HK-2 (cell line): ENCODE data around the gene GPR39.

Experiments used
- DNase-seq: peaks from one replicate; pipeline ENCODE4 v3.0.0-alpha.2; 2018; ENCODE audit not compliant: unreplicated experiment

Gene GPR39

DNA sequence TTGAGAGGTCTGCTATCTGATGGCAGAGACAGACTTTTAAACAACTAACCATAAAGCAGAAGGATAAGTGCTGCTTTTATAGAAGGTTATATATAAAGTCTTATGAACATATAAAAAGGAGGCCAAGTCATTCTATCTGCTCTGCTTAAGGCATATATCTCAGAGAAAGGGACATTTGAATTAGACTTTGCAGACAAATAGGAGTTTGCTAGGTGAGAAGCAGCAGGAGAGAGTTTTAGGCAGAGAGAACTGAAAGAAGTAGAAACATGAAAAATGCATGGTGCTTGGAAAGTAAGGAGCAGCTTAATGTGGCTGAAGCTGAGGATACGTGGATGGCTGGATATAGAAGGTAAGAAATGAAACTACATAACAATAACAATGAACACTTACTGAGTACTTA is 188.0 kb downstream of the GPR39 start:
- no peak for DNase-seq

DNA sequence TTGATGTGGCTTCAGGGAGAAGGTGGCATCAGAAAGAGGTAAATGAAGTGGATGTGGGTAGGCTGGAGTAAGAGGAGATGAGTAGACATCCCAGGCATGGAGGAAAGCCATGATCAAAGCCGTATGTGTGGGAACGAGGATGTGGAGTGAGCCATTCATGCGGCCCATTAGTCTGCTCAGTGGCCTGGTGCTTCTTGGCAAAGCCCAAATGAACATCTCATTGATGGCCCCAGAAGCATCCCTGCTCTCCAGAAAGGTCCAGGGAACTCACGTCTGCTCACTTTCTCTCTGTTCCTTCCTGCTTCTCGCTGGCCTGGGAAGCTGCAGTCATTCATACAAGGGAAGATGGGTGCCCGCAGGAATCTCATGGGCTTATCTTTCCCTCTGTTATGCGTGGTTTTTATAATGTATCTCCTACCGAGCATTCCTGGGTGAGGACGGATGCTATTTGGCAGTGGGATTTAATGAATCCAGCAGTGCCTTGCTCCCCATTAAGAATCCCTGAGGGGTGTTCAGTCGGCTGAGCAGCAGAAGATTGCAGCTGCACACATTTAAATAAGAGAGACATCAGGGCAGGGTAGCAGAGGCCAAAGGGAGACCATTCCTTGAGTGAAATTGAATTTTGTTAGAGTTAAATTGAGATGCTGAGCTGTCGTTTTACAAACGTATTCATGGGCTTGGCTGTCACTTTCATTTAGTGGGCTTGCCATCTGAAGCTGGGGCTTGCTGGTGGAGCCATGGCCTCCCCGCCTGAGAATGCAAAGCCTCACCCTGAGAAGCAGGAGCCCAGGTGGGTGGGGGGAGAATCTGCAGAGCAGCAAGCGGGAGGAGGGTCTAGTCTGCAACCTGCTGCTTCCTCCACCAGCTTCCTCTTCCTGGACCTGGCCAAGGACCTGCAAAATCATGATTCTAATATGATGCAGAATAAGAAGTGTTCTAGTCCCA is 188.9 kb downstream of the GPR39 start:
- no peak for DNase-seq

DNA sequence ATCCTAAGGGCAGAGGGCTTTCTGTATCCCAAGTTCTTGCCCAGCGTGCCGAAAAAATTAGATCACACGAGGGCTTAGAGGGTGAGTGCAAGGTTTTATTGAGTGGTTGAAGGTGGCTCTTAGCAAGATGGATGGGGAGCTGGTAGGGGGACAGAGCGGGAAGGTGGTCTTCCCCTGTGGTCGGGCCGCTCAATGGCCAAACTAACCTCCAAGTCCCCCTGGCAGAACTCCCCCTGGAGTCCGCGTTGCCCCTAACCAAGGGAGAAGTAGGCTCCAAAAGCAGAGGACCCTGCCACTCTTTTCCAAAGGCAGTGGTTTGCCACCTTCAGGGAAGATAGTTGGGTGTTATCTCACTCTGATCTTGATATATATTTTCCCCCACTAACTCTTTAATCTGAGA is 190.0 kb downstream of the GPR39 start:
- no peak for DNase-seq

DNA sequence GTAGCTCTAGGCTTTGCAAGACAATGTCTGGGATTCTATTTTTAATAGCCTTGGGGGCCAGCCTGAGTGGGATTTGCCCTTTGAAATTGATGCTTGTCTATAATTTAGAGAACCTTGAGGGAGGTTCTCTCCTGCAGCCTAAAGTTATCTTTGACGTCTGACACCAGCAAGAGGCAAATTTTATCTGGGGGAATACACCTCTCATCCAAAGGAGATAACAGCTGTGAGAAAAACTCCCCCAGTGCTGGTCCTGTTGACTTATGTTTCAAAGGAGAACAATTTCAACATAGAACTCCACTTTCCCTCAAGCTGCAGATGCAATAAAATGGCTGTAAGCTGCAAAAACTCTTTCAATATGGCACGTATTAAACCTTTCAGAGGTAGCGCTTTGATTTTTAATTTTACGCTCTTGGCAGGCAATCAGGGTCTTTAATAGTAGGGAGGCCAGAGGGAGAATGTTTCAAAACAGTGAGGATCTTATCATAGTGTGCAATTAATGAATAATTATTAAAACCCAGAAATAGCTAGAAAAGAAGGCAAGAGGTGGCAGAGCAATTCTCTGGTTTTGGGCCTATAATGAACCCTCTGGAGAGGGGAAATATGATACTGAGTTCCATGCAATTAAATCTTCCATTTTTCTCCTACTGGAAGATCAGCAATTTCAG is 191.0 kb downstream of the GPR39 start:
- no peak for DNase-seq

DNA sequence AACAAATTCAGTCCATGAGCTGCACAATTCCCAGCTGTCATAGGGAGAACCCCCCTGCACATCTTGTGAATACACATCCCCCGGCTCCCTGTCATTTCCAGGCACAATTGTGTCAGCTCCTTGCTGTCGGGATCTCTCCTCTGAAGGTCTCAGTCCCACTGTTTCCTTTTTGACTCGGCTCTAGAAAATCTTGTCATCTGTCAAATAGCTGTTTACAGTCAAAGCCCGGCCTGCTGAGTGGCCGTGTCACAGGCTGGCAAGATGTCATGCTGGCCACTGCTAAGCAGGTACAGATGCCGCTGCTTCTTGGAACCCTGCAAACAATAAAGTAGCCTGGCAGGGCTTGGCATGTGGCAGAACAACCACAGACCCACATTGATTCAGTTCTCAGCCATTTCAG is 191.7 kb downstream of the GPR39 start:
- no peak for DNase-seq

DNA sequence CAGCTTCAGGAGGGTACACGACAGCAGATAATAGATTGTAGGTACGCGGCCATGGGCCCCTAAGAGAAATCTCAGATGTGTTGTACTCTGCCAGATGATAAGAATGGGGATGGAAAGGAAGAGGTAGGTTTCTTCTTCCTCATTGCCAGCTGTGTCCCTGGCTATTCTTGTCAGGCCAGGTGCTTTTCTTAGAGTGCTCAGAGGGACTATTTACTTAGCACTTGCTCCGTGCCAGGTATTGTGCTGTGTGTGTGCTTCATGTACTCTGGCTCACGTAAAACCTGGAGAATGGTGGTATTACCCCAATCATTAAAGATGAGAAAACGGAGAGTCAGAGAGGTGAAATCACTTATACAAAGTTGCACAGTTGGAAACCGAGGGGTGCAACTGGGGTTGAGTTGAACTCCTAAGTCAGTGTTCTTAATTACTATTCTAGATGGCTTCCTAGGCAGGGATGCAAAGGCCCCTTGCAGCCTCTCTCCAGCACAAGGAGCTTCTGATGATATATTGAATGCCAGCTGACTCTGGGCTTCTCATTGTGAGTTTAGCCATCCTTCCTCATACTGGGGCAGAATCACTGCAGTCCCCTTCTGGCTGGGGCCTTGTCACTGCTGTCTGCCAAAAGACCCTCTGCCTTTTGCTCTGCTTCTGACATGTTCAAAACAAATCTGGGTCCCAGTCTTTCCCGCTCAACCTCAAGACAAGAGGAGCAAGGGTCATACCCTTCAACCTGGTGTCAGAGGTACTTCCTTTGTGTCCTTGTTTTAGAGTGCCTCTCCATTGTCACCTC is 192.7 kb downstream of the GPR39 start:
- DNase-seq = no peak

DNA sequence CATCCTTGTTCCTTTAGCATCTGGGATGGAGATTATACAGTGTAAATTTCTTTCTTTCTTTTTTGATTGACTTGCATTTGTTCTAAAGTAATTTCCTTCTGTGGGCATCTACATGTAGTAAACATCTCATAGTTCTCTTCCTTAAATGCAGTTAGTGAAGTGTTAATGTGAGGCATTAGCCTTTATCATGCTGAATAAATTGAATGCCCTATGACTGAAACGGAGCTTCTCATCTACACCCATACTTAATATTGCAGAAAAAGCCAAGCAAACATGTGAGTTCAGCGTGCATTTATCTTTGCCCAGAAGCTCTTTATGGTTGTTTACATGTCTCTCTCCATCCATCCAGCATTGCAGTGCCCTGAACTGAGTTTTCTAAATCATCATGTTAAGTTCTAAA is 195.1 kb downstream of the GPR39 start:
- DNase-seq = no peak

DNA sequence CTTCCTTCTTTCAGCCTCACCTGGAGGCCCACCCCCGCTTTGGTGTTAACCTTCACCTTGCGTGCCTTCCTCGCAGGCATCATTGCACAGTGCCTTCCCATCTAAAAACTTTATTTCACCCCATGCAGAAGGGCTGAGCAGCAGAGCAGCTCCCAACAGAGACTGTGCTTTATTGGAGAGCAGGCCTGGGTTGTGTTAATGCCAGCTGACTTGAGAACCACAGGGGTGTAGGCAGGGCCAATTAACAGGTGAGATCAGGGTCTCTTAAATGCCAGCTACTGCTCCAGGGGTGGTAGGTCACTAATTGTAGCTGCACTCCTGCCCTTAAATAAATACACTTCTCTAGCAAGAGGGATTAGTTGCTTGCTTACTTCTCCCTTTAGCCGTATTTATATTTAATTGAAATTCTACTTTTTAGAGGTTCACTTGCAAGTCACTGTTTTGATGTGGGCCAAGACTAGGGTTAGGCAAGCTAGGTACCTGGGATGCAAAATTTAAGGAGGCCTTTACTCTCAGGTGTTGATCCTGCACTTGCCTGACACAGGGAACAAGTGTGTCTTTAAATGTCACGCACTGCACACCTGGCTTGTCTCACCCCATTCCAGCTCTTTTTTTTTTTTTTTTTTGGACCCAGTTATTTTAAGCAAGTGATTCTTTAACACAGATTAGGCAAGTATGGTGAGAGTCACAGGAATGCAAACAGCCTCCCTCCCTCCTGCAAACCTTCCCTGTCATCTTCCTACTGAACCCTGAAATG is 198.9 kb downstream of the GPR39 start:
- no peak for DNase-seq

DNA sequence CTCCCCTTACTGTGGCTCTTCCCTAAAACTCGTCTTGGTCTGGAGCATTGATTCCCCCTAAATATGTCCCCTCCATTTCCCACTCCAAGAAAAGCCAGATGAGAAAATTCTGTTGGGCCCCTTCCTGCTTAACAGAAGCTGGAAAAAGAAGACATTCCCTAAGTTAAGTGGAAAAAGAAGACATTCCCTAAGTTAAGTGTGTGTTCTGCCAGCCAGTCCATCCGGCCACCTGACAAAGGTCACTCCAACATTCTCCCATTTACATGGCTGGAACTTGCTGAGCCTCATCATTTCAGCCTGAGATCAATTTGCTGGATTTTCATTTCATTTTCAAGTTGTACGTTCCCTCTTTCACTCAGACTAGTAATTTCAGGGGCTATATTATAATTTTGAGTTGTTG is 201.4 kb downstream of the GPR39 start:
- DNase-seq = no peak

DNA sequence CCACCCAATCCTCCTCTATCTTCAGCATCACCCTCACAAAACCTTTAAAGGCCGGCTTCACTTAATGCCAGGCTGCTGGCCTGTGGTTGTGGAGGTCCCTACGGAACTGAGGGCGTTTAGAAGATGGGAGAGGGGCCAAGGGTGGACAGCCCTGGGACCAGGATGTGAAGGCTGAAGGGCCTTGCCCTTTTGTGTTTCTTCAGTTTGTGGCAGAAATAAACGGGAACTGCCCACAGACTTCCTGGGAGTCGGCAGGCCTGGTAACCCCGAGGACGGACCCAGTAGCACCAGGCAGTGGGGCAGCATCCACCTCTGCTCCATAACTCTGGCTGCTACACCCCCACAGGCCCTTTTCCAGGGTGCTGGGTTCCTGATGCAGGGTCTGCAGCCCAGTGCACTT is 202.1 kb downstream of the GPR39 start:
- no peak for DNase-seq

DNA sequence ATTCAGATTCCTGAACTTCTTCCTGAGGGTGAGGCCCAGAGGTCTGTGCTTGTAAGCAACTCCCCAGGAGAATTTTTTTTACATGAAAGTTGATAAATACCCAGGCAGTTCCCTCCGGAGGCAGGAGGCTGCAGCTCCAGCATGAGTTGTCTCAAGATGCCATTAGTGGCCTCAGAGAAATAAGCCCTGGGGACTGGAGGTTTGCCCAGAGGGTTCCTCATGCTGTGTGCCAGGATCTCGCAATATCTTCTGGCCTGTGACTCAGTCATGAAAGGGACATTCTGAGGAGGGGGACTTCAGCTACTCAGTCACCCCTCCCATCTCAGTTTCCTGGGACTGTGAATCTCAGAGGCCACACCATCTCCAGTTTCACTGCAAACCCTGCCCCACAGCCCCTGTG is 203.5 kb downstream of the GPR39 start:
- DNase-seq = no peak

DNA sequence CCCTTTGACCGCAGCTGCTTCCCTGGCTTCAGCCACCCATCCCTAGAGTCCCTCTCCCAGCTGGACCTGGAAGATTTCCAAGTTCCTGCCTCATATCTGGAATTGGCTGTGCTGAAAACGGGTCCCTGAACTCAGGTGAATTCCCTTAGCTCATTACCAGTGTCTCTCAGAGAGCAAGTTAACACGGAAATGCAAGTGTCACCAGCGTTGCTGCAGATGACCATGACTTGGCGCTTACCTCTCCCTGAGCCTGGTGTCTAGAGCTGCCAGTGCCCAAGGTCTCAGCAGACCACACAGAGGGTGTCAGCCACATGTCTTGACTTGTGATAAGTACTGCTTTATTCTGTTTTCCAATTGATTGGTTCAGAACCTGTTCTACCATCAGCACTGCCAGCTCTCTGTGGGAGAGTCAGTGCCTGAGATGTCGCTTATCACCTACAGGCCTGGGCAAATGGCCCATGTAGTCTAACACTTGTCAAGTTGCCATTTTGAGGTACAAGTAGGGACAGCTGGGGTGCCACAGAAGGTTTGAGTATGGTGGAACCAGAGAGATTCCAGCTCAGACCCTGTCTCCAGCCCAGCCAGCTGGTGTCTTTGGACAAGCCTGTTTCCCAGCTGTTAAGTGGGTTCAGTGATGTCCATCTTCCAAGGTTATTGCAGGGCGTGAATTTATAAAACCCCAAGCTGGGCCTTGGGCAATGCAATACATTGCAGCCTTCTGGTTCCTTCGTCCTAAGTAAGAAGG is 204.7 kb downstream of the GPR39 start:
- no peak for DNase-seq

DNA sequence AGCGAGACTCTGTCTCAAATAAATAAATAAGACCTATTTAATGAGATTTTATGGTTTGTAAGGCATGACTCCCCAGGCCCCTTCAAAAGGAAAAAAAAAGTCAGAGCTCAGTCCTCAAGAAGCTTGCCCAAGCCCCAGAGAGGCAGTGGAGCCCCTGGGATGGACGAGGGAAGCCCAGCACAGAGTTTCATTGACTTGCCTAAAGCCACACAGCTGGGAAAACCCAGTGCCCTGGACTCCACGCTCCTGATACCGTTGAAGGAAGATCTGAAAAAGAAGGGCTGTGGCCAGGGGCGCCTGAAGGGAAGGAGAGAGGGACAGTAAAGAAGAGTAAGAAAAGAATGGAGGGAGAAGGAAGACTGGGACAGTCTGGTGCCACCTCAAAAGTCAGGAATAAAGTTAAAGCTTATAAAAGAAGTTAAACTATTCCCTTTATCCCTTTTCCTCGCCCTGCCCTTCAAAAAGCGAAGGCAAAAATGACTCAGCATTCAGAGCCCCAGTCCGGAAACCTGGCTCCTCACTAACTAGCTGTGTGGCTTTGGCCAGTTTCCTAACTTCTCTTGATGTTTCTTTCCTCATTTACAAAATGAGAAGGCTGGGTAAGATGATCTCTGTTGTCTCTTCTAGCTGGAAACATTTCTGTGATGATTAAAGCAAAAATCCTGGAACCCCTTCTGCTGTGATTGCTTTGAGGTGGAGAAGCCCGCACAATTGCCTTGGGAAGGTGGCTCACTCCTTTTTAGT is 206.7 kb downstream of the GPR39 start:
- no peak for DNase-seq

DNA sequence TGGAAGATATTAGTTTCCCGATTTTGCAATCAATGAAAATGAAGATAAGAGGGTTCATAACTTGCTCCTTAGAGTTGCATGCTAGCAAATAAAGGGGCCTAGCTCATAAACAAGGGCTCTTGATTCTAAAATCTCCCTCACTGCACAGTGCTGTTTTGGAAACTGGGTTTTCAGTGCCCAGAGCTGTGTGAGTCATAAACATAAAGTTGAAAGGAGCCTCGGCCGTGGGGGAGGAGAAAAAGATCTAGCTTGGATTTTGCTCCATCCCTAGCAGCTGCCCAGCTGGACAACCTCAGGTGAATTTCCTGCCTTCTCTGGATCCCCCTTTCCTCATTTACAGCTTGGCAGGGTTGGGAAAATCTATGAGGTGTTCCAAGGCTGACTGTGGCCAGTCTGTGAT is 210.9 kb downstream of the GPR39 start:
- no peak for DNase-seq

DNA sequence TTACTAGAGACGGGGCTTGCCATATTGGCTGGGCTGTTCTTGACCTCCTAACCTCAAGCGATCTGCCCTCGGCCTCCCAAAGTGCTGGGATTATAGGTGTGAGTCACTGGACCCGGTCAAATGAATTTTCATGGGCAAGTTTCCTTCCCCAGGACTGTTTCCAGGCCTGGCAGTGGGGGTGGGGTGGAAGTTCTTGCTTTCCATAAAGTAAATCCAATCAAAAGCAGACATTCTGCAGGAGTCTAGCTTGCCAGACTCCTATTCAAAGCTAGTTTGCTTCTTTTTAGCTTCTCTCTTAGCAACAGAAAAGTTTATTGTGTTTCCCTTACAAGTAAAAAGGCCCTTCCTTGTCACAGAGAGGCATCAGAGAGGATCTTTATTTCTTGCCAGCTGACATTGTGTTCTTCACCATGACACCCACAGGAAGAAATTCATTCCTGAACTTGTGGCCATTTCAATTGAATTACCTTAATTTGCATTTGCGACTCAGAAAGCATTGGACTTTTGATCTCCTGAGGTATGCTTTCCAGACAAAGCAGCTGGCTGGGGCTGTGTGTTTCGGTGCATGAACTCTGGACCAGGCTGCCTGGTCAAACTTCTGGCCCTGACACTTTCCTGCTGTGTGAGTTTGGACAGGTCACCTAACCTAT is 215.5 kb downstream of the GPR39 start:
- peak; percentile 29 for DNase-seq

DNA sequence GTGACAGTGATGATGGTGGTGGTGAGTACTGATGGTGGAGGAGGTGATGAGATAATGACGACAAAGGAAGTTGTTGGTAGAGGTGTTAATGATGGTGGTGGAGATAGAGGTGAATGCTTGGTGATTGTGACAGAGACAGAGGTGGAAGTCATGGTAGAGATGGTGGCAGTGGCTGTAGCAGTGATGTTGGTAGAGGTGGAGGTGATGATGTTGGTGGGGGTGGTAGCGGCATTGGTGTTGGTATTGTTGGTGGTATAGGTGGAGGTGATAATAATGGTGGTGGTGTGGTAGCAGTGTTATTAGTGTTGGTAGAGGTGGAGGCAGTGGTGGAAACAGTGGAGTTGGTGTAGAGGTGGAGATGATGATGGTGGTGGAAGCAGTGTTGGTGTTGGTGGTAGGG is 217.0 kb downstream of the GPR39 start:
- no peak for DNase-seq

DNA sequence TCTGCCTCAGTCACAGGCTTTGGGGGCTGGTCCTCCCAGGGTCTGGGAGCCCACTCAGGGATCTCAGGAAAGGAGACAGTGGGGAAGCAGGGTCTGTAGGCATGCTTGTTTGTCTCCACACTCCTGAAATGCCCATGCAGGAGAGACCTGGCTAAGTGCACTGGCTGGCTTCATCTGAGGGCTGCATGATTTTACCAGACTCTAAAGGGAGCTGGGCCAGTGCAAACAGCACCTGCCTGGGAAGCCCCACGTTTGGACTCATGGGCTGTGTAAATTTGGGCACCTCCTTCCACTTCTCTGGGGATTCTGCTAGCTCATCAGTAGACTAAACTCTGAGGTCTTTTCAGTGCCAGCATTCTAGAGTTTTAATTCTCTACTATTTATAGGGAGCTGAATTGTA is 219.7 kb downstream of the GPR39 start:
- no peak for DNase-seq

DNA sequence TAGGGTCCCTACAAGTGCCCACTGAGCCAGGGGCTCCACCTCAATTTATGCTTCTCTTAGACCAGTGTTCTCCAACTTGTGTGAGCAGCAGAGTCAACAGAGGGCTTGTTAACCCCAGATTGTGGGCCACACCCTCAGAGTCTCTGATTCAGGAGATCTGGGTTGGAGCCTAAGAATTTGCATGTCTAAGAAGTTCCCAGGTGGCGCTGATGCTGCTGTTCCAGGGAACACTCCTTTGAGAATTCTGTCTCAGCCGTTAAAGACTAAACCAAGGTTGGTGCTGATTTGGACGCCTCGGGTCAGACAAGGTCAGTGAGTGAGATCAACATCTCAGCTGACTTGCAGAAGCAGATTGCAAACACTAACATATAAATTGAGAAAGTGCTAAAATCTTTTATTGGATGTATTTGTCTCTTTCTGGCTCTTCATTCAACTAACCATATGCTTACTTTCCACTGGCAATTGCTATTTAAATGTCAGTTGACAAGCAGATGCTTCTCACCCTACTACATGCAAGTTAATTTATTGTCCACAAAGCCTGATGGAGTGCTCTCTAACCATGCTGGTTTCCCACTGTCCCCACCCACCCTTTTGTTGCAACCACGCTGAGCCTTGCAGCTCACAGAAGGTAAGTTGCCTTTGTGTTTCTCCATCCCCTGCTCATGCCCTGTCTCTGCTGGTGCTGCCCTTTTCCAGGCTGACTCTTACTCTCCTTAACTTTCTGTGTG is 221.9 kb downstream of the GPR39 start:
- DNase-seq = no peak

DNA sequence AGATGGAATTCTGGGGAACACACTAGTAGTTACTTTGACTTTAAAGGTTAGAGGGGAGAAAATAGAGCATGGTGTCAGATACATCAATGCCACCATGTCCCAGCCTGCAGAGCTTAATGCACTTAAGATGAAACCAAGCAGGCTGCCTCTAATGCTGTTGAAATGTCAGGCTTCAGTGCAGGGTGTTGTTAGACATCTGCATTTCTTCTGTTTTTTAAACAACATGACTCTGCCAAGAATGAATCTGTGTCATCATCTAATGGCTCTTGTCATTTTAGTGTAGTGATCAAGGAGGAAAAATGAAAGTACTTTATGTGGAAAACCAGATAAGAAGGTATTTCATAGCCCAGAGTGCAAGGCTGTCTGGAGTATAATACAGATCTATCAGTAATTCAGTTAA is 223.5 kb downstream of the GPR39 start:
- no peak for DNase-seq
